ENCODE results near the gene GPR33.
A peak's percentile ranks its signal among the peaks of the same experiment; 100 is the strongest.
"Not testable (repeated sequence)": the region's sequence is repeated elsewhere in the genome, so short reads cannot be mapped to it uniquely, and the experiment has no call there.

The GPR33 gene

DNA sequence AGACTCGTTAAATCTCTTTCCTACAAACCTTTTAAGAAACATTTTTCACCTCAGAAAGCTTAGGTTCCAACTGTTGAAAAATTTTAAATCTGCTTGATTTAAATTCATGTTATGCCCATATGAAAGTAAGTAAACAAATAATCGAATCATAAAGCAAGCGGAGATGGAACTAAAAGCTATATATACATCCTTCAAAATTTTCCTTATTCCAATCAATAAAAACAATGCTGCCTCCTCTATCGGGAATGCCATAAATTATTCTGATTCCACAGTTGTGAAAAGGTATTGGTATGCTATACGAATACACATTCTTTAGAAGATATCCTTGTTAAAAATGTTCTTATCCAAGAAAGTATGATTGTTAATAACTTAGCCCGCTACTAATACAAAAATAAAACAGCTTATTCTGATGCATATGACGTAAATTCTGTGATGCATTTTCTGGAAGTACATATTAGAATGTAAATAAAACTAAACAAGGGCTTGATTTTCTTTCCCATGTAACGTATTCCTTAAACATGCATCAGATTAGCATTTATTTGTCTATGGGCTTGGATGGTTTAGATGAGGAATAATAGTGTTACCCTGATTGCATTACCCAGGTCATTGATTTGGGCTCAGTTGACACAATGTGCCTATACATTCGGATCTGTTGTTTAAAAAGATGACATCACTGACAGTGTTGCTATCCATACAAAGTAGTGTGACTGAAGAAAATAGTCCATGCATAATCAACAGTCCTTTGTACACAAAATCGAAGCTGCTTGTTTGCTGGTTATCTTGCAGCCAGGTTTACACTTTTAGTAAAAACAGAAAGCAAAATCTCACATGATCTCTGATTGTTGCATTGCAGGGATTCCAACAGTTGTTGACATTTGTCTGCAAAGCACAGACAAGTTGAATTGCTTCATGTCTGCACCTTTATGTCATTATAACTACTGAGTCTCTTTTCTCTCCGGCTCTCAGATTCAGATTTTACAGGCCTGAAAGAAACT is 29.9 kb downstream of the GPR33 start:
- no peak for DNase-seq (ENCODE audit: low spot score)

DNA sequence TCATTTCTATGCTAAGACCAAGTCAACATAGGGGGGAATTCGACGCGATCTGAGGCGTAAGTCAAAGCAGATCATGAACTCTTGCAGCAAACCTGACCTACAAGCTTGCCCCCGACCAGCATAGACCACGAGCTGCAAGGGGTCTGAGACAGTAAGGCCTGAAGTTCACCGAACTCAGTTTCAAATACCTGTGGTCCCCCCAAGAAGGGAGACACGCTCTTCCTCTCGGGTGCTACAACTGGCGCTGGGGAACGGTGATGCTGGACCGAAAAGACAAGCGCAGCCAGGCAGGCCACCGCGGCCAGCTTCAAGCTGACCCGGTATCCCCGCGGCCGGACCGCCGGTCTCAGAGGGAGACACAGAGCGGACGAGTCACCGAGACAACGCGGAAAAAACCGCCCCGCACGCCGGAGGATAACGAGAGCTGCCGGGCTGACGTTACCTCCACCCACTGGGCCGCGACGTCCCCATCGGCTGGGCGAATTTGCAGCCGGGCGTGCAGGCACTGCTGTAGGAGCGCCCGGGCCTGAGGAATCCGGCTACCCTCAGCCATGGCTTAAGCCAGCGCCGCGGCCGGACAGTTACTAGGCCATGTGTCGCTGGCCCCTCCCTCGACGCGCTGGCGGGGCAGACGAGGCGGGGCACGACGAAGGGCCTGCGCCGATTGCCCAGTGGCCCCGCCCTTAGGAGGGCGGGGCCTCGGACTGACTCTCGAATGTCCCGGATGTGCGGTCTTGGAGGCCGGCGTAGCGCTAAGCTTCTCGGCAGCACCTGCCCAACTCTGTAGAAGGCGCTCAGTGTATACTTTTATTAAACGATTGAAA is 30.8 kb downstream of the GPR33 start, which contains the start of gene DTD2:
TSS of gene DTD2 (minus strand) at position 666 of the 824 bp plus-strand sequence. CDS start at position 553, 113 bp downstream.
- peak; percentile 97 for DNase-seq (ENCODE audit: low spot score)

DNA sequence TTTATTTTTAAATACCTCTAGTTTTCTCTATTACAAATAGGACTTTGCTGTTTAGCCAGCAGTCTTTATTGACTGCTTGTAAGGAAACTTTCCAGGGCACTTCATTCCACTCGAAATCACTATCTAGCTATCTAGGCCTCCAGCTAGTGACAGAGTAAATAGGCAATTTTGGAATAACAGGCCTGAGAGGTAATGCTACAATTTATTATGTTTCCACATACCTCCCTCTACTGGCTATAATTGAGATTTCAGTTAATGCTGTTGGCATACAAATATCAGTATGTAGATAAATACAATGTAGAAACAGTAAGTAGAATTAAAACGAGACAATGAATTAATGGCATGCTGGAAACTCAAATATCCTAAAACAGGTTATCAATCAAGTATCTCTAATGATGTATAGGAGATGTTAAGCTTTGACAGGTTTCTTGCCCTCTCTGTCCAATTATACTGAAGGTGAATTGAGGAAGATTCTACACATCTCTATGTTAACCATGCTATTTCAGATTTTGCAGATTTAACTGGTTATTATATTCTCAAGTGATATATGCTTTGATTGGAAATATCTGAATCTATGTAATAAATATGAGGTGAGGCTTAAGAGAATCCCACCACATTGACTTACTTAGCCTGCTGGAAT is 37.7 kb downstream of the GPR33 start:
- peak; percentile 53 for DNase-seq (ENCODE audit: low spot score)

DNA sequence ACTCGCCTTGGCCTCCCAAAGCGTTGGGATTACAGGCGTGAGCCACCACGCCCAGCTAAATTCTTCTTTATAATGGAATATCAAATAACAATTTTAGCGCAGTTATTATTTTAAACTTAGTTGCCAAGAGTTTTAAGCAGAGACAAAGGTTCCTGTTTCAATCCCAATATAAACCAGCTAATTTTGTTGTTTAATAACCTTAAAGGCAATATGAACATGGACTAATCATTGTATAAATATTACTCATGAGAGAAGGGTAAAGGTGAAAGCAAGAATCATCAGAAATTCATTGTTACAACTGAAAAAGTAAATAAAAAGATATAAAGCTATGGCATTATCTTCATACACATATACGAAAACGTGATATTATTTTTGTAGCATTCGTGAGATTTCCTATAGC is 38.7 kb downstream of the GPR33 start:
- no peak for DNase-seq (ENCODE audit: low spot score)

DNA sequence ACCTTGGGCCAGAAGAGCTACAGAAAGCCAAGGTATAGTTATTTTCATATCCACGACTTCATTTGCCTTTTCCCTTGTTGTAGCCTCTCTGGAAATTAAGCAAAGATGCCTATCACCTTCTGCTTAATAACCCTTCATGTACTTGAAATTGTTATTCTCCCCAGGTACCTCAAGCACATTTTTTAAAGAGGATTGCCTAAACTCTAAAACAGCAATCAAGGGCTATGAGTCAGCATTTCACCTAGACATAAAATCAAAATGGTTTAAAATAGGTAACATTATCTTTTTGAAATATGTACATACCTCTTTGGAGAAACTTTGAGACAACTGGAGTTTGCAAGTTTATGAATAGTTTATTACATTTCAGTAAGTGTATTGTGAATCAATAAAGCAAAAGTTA is 42.1 kb downstream of the GPR33 start:
- DNase-seq (ENCODE audit: low spot score): no peak

DNA sequence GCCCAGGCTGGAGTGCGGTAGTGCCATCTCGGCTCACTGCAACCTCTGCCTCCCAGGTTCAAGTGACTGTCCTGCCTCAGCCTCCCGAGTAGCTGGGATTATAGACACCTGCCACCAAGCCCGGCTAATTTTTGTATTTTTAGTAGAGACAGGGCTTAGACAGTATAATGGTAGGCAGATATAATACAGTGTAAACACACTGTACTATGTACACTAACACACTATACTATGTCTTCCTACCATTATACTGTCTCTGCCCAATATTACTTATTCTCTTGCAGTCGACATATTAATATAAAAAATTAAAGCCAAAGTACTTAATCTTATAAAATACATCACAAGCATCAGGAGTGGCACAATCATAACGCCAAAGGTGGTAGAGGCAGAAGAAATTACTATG is 45.6 kb downstream of the GPR33 start:
- no peak for DNase-seq (ENCODE audit: low spot score)

DNA sequence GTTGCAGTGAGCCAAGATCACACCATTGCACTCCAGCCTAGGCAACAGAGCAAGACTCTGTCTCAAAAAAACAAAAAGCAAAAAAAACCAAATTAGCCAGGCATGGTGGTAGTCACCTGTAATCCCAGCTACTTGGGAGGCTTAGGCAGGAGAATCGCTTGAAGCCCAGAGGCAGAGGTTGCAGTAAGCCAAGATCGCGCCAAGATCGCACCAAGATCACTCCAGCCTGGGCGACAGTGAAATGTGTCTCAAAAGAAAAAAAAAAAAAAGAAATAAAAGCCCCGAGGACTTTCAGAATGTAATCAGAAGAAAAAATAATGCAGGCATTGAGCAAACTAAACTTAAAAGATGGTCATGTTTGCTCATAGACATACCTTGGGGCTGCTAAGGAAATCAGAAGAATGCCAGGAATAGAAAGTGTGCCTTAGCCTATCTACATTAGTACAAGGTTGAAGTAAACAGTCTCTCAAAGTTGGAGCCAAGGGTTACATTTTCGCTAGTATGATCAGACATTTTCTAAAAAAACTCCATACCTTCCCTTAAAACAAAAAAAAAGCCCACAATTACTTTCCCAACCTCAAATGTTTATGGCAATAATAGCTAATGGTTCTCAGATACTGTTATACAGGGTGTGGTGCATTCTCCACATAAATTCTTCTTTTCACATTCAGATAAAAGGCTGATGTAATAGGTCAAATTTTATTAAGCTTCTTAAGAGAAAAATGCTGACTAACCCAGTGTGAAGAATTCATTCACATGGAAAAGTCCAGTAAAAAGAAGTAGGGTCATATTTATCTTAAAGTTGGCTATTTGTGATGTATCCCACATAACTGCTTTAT is 46.3 kb downstream of the GPR33 start:
- peak; percentile 35 for DNase-seq (ENCODE audit: low spot score)

DNA sequence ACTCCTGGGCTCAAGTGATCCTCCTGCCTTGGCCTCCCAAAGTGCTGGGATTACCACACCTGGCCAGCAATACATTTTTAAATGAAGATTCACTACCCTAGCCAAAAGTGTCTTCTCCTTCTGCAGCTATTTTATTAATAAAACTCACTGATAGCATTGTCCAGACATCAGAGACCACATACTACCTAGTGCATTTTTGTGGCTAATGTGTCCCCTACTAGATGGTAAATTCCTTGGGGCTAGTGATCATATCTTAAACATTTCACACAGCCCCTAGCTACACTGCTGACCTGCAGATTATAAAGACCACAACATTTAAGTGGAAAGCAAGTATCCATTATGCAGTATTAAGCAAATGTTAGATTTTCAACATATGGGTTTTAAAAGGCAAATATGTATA is 47.6 kb downstream of the GPR33 start:
- DNase-seq (ENCODE audit: low spot score): no peak

DNA sequence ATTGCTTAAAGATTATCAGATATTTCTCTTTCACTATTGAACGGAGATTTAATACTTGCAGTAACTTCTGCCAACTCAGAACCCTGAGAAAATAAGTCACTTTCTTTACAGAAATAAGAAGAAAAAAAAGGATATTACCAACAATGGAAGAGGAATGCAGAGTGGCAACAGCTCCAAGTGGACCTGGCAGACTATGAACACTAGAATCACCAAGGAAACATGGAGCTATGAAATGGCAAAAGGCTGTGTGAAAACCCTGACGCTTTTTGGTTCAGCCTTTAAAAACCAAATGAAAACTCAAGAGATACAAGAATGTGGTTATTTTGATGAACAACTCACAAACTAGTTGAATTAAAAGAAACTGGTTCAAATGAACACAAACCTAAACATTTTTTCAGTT is 48.3 kb downstream of the GPR33 start:
- DNase-seq (ENCODE audit: low spot score): no peak

DNA sequence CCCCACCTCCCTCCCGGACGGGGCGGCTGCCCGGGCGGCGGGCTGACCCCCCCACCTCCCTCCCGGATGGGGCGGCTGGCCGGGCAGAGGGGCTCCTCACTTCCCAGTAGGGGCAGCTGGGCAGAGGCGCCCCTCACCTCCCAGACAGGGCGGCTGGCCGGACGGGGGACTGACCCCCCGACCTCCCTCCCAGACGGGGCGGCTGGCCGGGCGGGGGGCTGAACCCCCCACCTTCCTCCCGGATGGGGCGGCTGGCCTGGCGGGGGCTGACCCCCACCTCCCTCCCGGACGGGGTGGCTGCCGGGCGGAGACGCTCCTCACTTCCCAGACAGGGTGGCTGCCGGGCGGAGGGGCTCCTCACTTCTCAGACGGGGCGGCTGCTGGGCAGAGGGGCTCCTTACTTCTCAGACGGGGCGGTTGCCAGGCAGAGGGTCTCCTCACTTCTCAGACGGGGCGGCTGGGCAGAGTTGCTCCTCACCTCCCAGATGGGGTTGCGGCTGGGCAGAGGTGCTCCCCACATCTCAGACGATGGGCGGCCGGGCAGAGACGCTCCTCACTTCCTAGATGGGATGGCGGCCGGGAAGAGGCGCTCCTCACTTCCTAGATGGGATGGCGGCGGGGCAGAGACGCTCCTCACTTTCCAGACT is 50.7 kb downstream of the GPR33 start:
- not testable (repeated sequence) for DNase-seq (ENCODE audit: low spot score)

DNA sequence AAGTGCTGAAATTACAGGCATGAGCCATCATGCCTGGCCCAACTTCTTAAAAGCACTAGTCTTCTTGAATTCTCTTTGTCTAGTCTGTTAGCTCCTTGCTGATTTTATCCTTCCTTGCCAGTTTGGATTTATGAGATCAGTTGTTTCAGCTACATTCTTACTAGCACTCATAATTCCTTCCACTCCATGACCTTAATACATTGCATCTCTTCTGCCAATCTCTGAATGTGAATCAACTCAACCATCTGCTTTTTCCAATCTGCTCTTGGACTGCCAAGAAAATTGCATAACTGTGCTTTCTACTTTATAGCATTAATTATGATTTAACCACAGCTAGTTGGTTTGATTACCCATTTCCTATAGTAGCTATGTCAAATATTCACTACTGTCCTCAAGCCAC is 52.6 kb downstream of the GPR33 start:
- DNase-seq (ENCODE audit: low spot score): peak; percentile 58

Measured in AG08395 (cell line).